ENCODE results near the gene ICE1. TPM values are rescaled to one million over a fixed set of nuclear protein-coding genes. Genes with fewer than 3 reads are reported as not detected.

Gene ICE1
- polyA plus RNA-seq, 1 donor (not counting 4 experiments of a cell fraction or from before 2014, with no cell fraction given) = 18.4 TPM

- dilution Hi-C loops (cut with MboI; ENCODE audit: extremely low pct_ligation_motif_present, low sequenced_read_pairs) = no loop called here
- TF ChIP-seq EZH2 (IDR thresholded peaks at IDR 0.05; ENCODE audit: low read length) (no peak), CTCF (optimal IDR thresholded peaks at IDR 0.05 in 1 of 3, IDR thresholded peaks at IDR 0.05 in 1 of 3, conservative IDR thresholded peaks at IDR 0.05 in 1 of 3; ENCODE audit: extremely low read depth in 1 of 3, insufficient read depth in 2 of 3, low read length in 3 of 3) (no peak)
- Histone ChIP-seq H3K9ac (ENCODE audit: control insufficient read depth, extremely low read depth, insufficient read depth, low read length) (no peak overlapping the region), H3K9me3 (ENCODE audit: control insufficient read depth, low read depth, low read length) (peaks cover 3% of the 10 kb centered on the region), H3K4me3 (ENCODE audit: control insufficient read depth in 2 of 3, extremely low read depth in 1 of 3, insufficient read depth in 2 of 3, low read depth in 1 of 3, low read length in 3 of 3) (no peak overlapping the region), H3K9me1 (ENCODE audit: control insufficient read depth, extremely low read depth, insufficient read depth, low read length) (no peaks in the 10 kb centered on the region), H3K36me3 (ENCODE audit: control insufficient read depth in 2 of 2, extremely low read depth in 1 of 2, insufficient read depth in 2 of 2, low read length in 2 of 2) (no peaks in the 10 kb centered on the region), H2AFZ (ENCODE audit: control insufficient read depth, low read length) (no peak overlapping the region), H3K79me2 (ENCODE audit: control insufficient read depth, insufficient read depth, low read length) (no peaks in the 10 kb centered on the region), H3K4me1 (ENCODE audit: control insufficient read depth, extremely low read depth, insufficient read depth, low read length) (no peaks in the 10 kb centered on the region), H4K20me1 (ENCODE audit: control insufficient read depth, extremely low read depth, insufficient read depth, low read length) (no peaks in the 10 kb centered on the region), H3K27me3 (ENCODE audit: control insufficient read depth, extremely low read depth, insufficient read depth, low read length) (no peaks in the 10 kb centered on the region), H3K4me2 (ENCODE audit: control insufficient read depth, extremely low read depth, insufficient read depth, low read depth, low read length) (no peak overlapping the region), H3K27ac (ENCODE audit: control insufficient read depth, insufficient read depth, low read length) (no peak overlapping the region)
- DNase-seq (ENCODE audit: low read depth, low spot score) (no peak), FAIRE-seq (no peak)
Observed at GRCh38 chr5:5537426-5537825, 114.9 kb downstream of the ICE1 start.

- H3K9ac ChIP-seq (ENCODE audit: control insufficient read depth, extremely low read depth, insufficient read depth, low read length) = no peak overlapping the region
- no peaks in the 10 kb centered on the region for H3K36me3 ChIP-seq (ENCODE audit: control insufficient read depth in 2 of 2, extremely low read depth in 1 of 2, insufficient read depth in 2 of 2, low read length in 2 of 2)
- no peaks in the 10 kb centered on the region for H3K9me3 ChIP-seq (ENCODE audit: control insufficient read depth, low read depth, low read length)
- H3K27ac ChIP-seq (ENCODE audit: control insufficient read depth, insufficient read depth, low read length) = no peak overlapping the region
- dilution Hi-C loops (cut with MboI; ENCODE audit: extremely low pct_ligation_motif_present, low sequenced_read_pairs) = no loop called here
- H3K9me1 ChIP-seq (ENCODE audit: control insufficient read depth, extremely low read depth, insufficient read depth, low read length) = no peaks in the 10 kb centered on the region
- H3K4me2 ChIP-seq (ENCODE audit: control insufficient read depth, extremely low read depth, insufficient read depth, low read depth, low read length) = no peak overlapping the region
- no peaks in the 10 kb centered on the region for H3K4me1 ChIP-seq (ENCODE audit: control insufficient read depth, extremely low read depth, insufficient read depth, low read length)
- no peaks in the 10 kb centered on the region for H4K20me1 ChIP-seq (ENCODE audit: control insufficient read depth, extremely low read depth, insufficient read depth, low read length)
- no peak for TF ChIP-seq EZH2 (IDR thresholded peaks at IDR 0.05; ENCODE audit: low read length)
- no peak for TF ChIP-seq CTCF (optimal IDR thresholded peaks at IDR 0.05 in 1 of 3, IDR thresholded peaks at IDR 0.05 in 1 of 3, conservative IDR thresholded peaks at IDR 0.05 in 1 of 3; ENCODE audit: extremely low read depth in 1 of 3, insufficient read depth in 2 of 3, low read length in 3 of 3)
- FAIRE-seq (no peak), DNase-seq (ENCODE audit: low read depth, low spot score) (no peak)
- H3K4me3 ChIP-seq (ENCODE audit: control insufficient read depth in 2 of 3, extremely low read depth in 1 of 3, insufficient read depth in 2 of 3, low read depth in 1 of 3, low read length in 3 of 3) = no peak overlapping the region
- H3K27me3 ChIP-seq (ENCODE audit: control insufficient read depth, extremely low read depth, insufficient read depth, low read length) = no peaks in the 10 kb centered on the region
- H3K79me2 ChIP-seq (ENCODE audit: control insufficient read depth, insufficient read depth, low read length) = no peaks in the 10 kb centered on the region
- H2AFZ ChIP-seq (ENCODE audit: control insufficient read depth, low read length) = no peak overlapping the region
Observed at GRCh38 chr5:5539590-5539989, 117.1 kb downstream of the ICE1 start.
